ENCODE data around the gene DNAJC30.
"Not testable (repeated sequence)": the region's sequence is repeated elsewhere in the genome, so short reads cannot be mapped to it uniquely, and the experiment has no call there.

Gene DNAJC30

DNA sequence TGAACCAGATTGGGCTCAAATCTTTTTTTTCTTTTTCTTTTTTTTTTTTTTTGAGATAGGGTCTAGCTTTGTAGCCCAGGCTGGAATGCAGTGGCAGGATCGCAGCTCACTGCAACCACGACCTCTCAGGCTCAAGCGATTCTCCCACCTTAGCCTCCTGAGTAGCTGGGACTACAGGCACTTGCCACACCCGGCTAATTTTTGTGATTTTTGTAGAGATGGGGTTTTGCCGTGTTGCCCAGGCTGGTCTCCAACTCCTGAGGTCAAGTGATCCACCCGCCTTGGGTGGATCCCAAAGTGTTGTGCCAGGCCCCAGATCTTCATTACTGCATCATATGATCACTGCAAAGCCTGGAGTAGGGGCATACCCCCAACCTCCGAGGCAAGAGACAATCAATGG is 2.8 kb downstream of the DNAJC30 start:
- no peak for DNase-seq (ENCODE audit: low read depth)

DNA sequence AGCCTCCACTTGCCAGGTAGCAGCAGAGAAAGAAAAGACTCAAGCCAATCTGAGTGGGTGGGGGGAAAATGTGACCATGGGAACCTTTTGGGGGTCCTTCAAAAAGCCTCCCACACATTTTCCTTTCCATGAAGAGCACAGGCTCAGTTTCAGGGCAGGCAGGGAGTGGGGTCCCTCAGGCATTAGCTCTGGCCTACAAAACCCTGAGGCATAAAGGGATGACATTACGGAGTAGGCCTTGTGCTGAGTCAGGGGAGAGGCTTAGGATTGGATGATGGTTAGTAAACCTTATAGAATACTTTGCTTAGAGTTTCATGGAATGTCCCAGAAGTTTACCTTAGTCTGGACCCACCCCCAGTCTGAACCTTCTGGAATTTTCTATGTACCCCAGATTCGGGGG is 3.5 kb downstream of the DNAJC30 start:
- no peak for DNase-seq (ENCODE audit: low read depth)

GRCh38 chr7:73678862-73679261 is 4.4 kb downstream of the DNAJC30 start:
- no peak for DNase-seq (ENCODE audit: low read depth)

DNA sequence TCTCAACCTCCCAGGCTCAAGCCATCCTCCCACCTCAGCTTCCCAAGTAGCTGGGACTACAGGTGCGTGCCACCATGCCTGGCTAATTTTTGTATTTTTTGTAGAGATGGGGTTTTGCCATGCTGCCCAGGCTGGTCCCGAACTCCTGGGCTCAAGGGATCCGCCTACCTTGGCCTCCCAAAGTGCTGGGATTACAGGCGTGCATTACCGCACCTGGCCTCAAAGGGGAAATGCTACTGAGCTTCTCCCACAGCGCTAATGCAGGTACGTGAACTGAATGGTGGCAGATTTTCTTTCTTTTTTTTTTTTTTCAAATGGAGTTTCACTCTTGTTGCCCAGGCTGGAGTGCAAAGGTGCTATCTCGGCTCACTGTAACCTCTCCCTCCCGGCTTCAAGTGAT is 7.2 kb downstream of the DNAJC30 start:
- not testable (repeated sequence) for DNase-seq (ENCODE audit: low read depth)

DNA sequence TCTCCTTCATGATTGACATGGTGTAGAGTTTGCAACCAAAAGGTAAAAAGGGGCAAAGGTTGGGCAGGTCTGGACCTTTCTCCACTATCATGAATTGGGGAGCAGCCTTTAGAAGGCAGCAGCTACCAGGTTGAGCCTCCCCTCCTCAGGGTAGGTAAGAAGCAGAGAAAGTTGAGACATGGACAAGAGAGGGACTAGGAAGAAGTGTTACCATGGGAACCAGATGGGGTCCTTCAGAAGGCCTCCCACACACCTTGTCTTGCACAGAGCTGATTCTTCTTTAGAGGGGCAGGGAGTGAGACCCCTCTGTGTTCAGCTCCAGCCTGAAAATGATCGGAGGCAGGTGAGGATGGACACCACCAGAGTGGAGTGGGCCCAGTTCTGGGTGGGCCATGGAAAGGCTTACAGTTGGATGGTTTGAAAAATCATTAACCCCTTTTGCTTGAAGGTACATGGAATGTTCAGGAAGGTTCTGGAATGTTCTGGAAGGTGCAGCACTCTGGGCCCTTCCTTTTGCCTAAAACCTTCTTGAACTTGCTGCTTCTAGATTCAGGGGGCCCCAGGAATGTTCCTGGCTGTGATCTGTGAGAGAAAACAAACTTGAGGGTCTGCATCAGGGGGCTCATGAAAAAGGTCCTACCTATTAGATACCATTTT is 8.7 kb downstream of the DNAJC30 start:
- no peak for DNase-seq (ENCODE audit: low read depth)

DNA sequence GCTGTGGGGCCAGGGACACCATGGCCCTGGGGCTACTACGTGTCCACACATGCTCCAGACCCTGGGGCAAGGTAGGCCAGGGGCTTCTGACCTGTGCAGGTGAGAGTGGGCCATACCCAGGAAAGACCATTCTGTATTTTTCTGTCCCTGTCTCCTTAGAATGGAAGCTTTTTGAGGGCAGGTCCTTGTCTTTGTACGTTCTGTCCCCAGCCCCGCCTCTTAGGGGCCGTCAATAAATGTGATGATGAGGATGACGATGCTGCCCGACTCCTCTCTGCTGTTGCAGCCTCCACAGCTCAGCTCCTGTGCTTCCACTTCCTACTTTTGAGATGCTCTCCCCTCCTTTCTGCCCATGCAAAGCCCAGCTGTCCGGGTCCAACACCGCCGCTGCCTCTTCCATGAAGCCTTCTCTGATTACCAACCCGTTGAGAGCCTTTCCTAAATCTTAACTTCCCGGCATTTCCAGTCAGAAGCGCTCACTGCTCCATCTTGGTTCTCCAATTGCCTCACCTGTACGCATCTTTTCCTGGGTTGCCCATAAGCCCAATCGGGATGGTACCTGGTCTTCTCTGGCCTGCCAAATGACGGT is 11.3 kb downstream of the DNAJC30 start:
- no peak for DNase-seq (ENCODE audit: low read depth)

GRCh38 chr7:73671322-73671661 is 12.0 kb downstream of the DNAJC30 start:
- DNase-seq (ENCODE audit: low read depth), result no peak

GRCh38 chr7:73669858-73670385 is 13.3 kb downstream of the DNAJC30 start:
- no peak for DNase-seq (ENCODE audit: low read depth)

DNA sequence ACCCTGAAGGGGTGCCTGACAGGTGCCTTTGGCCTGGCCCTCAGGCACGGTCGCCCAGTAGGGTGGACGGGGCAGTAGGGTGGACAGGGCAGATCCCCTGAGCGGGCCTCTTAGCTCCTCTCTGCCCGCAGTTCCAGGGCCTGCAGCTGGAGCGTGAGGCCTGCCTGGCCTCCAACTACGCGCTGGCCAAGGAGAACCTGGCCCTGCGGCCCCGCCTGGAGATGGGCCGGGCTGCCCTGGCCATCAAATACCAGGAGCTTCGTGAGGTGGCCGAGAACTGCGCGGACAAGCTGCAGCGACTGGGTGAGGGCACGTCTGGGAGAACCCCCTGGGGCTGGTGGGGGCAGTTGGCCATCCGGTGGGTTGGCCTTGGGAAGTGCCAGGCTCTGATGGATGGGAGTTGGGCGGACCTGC is 14.0 kb downstream of the DNAJC30 start:
- no peak for DNase-seq (ENCODE audit: low read depth)

DNA sequence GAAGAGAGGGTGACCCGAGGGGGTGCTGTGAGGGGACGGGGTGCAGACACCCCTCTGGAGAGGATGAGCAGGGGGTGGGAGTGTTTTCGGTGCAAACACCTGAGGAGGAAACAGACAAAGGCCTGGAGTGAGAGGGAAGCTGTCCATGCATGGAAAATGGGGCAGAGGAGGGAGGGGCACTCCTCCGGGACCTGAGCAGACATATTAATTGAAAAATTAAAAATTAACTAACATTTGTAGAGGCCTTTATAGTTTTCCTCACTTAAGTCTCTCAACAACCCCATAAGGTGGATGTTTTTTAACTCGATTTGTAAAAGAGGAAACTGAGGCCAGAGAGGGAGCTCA is 14.4 kb downstream of the DNAJC30 start:
- no peak for DNase-seq (ENCODE audit: low read depth)

GRCh38 chr7:73668103-73668885 is 15.0 kb downstream of the DNAJC30 start:
- DNase-seq (ENCODE audit: low read depth), result no peak

- DNase-seq (ENCODE audit: low read depth), result peak; percentile 88
Observed at GRCh38 chr7:73667344-73668102, 15.7 kb downstream of the DNAJC30 start, which contains the start of gene VPS37D. VPS37D (plus strand) TSS chr7:73667831; CDS start chr7:73667959, 128 bp downstream.

DNA sequence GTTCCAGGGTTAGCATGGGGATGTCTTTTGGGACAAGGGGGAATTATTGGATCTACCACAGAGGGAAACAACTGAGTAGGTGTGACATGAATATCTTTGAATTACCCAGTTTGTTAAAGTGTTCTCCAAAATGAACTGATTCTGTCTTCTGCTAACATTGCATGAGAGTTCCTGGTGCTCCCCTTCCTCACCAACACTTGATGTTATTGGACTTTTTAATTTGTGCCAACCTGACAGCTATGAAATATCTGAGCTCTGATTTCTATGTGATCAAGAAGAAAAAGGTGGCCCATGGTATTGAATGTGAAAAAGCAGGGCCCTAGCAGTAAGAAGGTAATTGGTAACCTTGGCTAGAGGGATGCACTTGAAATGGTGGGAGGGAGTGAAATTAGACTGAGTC is 20.2 kb downstream of the DNAJC30 start:
- DNase-seq (ENCODE audit: low read depth), result no peak

DNA sequence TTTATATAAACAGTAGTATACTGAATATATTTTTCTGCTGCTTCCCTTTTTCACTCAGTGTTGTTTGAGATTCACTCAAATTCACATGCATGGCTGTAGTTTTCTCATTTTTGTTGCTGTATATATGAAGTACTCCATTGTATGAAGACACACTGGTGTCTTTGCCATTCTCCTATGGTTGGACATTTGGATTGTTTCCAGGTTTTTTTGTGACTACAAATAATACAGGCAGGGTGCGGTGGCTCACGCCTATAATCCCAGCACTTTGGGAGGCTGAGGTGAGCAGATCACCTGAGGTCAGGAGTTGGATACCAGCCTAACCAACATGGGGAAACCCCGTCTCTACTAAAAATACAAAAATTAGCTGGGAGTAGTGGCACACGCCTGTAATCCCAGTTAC is 22.7 kb downstream of the DNAJC30 start:
- DNase-seq (ENCODE audit: low read depth), result not testable (repeated sequence)

DNA sequence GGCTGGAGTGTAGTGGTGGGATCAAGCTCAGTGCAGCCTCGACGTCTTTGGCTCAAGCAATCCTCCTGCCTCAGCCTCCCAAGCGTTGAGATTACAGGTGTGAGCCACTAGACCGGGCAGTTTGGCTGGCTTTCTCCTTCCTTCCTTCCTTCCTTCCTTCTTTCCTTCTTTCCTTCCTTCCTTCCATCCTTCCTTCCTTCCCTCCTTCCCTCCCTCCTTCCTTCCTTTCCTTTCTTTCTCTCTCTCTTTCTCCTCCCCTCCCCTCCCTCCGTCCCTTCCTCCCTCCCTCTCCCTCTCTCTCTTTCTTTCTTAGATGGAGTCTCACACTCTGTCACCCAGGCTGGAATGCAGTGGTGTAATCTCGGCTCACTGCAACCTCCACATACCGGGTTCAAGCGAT is 23.3 kb downstream of the DNAJC30 start:
- DNase-seq (ENCODE audit: low read depth), result no peak

GRCh38 chr7:73655309-73655708 is 27.9 kb downstream of the DNAJC30 start:
- DNase-seq (ENCODE audit: low read depth), result not testable (repeated sequence)

DNA sequence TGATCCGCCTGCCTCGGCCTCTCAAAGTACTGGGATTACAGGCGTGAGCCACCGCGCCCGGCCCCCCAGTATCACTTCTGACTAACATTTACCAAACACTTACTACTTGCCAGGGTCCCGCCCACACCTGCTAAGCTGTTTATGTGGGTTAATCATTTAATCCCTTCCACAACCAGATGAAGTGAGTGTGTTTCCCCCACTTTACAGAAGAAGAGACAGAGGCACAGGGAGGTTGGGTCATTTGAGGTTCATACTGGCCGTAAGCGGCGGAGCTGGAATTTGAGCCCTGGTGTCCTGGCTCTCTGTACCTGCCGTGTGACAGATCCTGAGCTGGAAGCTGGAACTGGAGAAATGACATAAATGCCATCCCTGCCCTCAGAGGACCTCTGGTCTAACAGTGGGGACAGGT is 30.7 kb downstream of the DNAJC30 start:
- DNase-seq (ENCODE audit: low read depth), result no peak

- DNase-seq (ENCODE audit: low read depth), result no peak
Observed at GRCh38 chr7:73650524-73650923, 32.7 kb downstream of the DNAJC30 start.

GRCh38 chr7:73649576-73649975 is 33.7 kb downstream of the DNAJC30 start:
- DNase-seq (ENCODE audit: low read depth), result no peak

GRCh38 chr7:73648593-73649332 is 34.5 kb downstream of the DNAJC30 start:
- DNase-seq (ENCODE audit: low read depth), result no peak

DNA sequence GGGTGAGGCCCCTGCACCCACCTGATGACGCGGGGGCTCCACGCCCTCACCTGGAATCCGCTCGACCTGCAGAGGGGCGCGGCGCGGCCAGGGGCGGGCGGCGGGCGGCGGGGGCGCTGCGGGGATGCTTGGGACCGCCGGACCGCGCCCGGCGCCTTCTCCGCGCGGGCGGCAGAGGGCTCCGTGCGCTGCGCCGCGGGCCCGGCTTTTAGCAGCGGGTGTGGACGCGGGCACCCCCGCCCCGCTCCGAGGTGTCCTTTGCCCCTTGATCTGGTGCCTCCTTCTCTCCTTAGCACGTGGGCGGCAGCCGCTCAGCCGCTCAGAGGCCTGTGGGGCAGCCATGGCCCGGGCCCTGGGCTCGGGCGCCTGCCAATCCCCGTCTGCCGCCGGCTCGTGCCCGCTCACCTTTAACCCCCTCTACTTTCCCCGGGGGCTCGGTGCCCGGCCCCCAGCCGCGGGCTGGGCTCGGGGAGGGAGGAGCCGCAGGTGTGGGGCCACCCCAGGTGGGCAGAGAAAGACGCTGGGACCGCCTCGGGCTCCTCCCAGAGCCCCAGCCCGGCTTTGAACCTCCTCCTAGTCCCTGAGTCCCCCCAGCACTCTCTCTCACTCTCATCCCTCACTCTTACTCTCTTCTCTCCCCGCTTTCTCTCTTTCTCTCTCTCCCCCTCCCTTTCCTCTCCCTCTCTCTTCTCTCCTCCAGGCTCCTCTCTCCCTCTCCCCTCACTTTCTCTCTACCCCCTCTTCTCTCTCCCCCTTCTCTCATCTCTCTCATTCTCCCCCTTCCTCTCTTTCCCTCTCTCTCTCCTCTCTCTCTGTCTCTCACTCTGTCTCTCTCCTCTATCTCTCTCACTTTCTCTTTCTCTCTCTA is 35.3 kb downstream of the DNAJC30 start:
- no peak for DNase-seq (ENCODE audit: low read depth)
